Keratinocyte (primary cell): ENCODE data around the gene KIF13A. TPM values are rescaled to one million over a fixed set of nuclear protein-coding genes. Genes with fewer than 3 reads are reported as not detected.
"Not testable (repeated sequence)": the region's sequence is repeated elsewhere in the genome, so short reads cannot be mapped to it uniquely, and the experiment has no call there.

Experiments used
- DNase-seq: peaks from one replicate; pipeline ENCODE4 v3.0.0-alpha.2; 2011; ENCODE audit warnings: low read depth, missing footprints, low spot score
- FAIRE-seq: peaks from 2 replicates; lab custom pipeline; 2011; peaks lifted over from hg19 to GRCh38; lab: Jason Lieb, UNC
- H2AFZ ChIP-seq: 2 replicates; pipeline ENCODE4 v1.6.0; 2012; ENCODE audit warnings: low read length, control low read depth, inconsistent platforms; ENCODE audit not compliant: control insufficient read depth
- H3K27ac ChIP-seq: 2 replicates; pipeline ENCODE4 v1.5.1; 2011; ENCODE audit warnings: low read length; ENCODE audit not compliant: control insufficient read depth, insufficient read depth
- H3K27me3 ChIP-seq: 3 replicates; pipeline ENCODE4 v1.6.0; 2011; ENCODE audit warnings: low read length; ENCODE audit not compliant: control insufficient read depth, insufficient read depth; ENCODE audit errors: extremely low read depth
- H3K36me3 ChIP-seq, 2 experiments: 2 replicates in 1 of 2; 3 replicates in 1 of 2; pipeline ENCODE4 v1.5.1; 2011; ENCODE audit warnings: low read length in 2 of 2, mild to moderate bottlenecking in 1 of 2; ENCODE audit not compliant: control insufficient read depth in 2 of 2, insufficient read depth in 2 of 2; ENCODE audit errors: extremely low read depth in 1 of 2
- H3K4me1 ChIP-seq: 3 replicates; pipeline ENCODE4 v1.5.1; 2011; ENCODE audit warnings: low read length; ENCODE audit not compliant: control insufficient read depth, insufficient read depth; ENCODE audit errors: extremely low read depth
- H3K4me2 ChIP-seq: 3 replicates; pipeline ENCODE4 v1.6.0; 2011; ENCODE audit warnings: low read depth, low read length; ENCODE audit not compliant: control insufficient read depth, insufficient read depth; ENCODE audit errors: extremely low read depth
- H3K4me3 ChIP-seq, 3 experiments: fragments of 200-600 bp in 1 of 3; sonication (generic) in 1 of 3; 2 replicates in 2 of 3; 3 replicates in 1 of 3; pipeline ENCODE4 v1.5.1; 2011 to 2016; ENCODE audit warnings: low read length in 3 of 3, mild to moderate bottlenecking in 3 of 3, control low read depth in 2 of 3, inconsistent platforms in 1 of 3, low read depth in 1 of 3, mixed read lengths in 1 of 3, mixed run types in 1 of 3, moderate library complexity in 1 of 3; ENCODE audit not compliant: control insufficient read depth in 2 of 3, insufficient read depth in 2 of 3; ENCODE audit errors: extremely low read depth in 1 of 3
- H3K79me2 ChIP-seq: 2 replicates; pipeline ENCODE4 v1.6.0; 2012; ENCODE audit warnings: low read length; ENCODE audit not compliant: control insufficient read depth, insufficient read depth
- H3K9ac ChIP-seq: 3 replicates; pipeline ENCODE4 v1.6.0; 2011; ENCODE audit warnings: low read length; ENCODE audit not compliant: control insufficient read depth, insufficient read depth; ENCODE audit errors: extremely low read depth
- H3K9me1 ChIP-seq: 3 replicates; pipeline ENCODE4 v1.6.0; 2011; ENCODE audit warnings: low read length; ENCODE audit not compliant: control insufficient read depth, insufficient read depth; ENCODE audit errors: extremely low read depth
- H3K9me3 ChIP-seq: 2 replicates; pipeline ENCODE4 v1.5.1; 2012; ENCODE audit warnings: low read depth, low read length; ENCODE audit not compliant: control insufficient read depth
- H4K20me1 ChIP-seq: 3 replicates; pipeline ENCODE4 v1.6.0; 2011; ENCODE audit warnings: low read length; ENCODE audit not compliant: control insufficient read depth, insufficient read depth; ENCODE audit errors: extremely low read depth
- CTCF ChIP-seq, 3 experiments: IDR thresholded peaks in 1 of 3; conservative IDR thresholded peaks in 1 of 3; optimal IDR thresholded peaks in 1 of 3; 2 replicates in 2 of 3; 3 replicates in 1 of 3; pipeline versions ENCODE3 to v1.5.1; 2011; ENCODE audit warnings: low read length in 3 of 3, mild to moderate bottlenecking in 3 of 3, moderate library complexity in 2 of 3, control low read depth in 1 of 3, inconsistent platforms in 1 of 3; ENCODE audit not compliant: insufficient read depth in 2 of 3; ENCODE audit errors: extremely low read depth in 1 of 3
- EZH2 ChIP-seq: IDR thresholded peaks from one replicate; pipeline ENCODE4 v1.6.1; 2012; ENCODE audit warnings: inconsistent platforms, mild to moderate bottlenecking, low read length, moderate library complexity
- dilution Hi-C: fragments of 300-500 bp; cut with MboI; formaldehyde crosslinking; loops from one replicate; pipeline ENCODE4 v1.7.0; 2020; ENCODE audit warnings: low sequenced_read_pairs; ENCODE audit not compliant: extremely low pct_ligation_motif_present
- polyA plus RNA-seq, 5 experiments: library from polyadenylated mRNA; depleted of rRNA in 3 of 5; stranded (reverse) in 3 of 5; stranded (forward) in 1 of 5; unstranded in 1 of 5; fragments of >200 nt; gene quantifications; 1 replicate in 1 of 5; 2 replicates in 3 of 5; 3 replicates in 1 of 5; pipeline versions ENCODE4 v1.2.1 to v1.2.3, GENCODE V29; 2011 to 2012; ENCODE audit warnings: missing spikeins in 2 of 5, low read depth in 1 of 5, low replicate concordance in 1 of 5

The KIF13A gene
- polyA plus RNA-seq, 1 donor (not counting 4 experiments of a cell fraction or from before 2014, with no cell fraction given) = 96.2 TPM

GRCh38 chr6:18019539-18020534 lies 32.4 kb upstream of the KIF13A start:
- Histone ChIP-seq H3K4me3 (no peak overlapping the region), H3K9me1 (no peaks in the 10 kb centered on the region), H3K27ac (no peak overlapping the region), H3K36me3 (no peaks in the 10 kb centered on the region), H3K9ac (no peak overlapping the region), H3K79me2 (no peaks in the 10 kb centered on the region), H2AFZ (no peak overlapping the region), H3K9me3 (peaks cover 2% of the 10 kb centered on the region), H3K27me3 (no peaks in the 10 kb centered on the region), H4K20me1 (no peaks in the 10 kb centered on the region), H3K4me2 (no peak overlapping the region), H3K4me1 (peaks cover 57% of the 10 kb centered on the region)
- TF ChIP-seq EZH2 (no peak), CTCF (optimal IDR thresholded peaks at IDR 0.05 in 1 of 3, IDR thresholded peaks at IDR 0.05 in 1 of 3, conservative IDR thresholded peaks at IDR 0.05 in 1 of 3; ENCODE audit: extremely low read depth in 1 of 3, insufficient read depth in 2 of 3, low read length in 3 of 3) (no peak)
- no peak for FAIRE-seq
- dilution Hi-C loops = no loop called here
- DNase-seq = no peak

- DNase-seq, H3K9me1 ChIP-seq, H3K27me3 ChIP-seq, H3K4me3 ChIP-seq, H3K9ac ChIP-seq, H3K36me3 ChIP-seq, H3K27ac ChIP-seq, H3K79me2 ChIP-seq, H3K4me2 ChIP-seq, H4K20me1 ChIP-seq, dilution Hi-C loops, H3K9me3 ChIP-seq, FAIRE-seq, H2AFZ ChIP-seq: not testable (repeated sequence)
- H3K4me1 ChIP-seq = peaks cover 57% of the 10 kb centered on the region
Observed at GRCh38 chr6:18019133-18019532, 31.7 kb upstream of the KIF13A start.
